T-helper 17 cell (primary cell): ENCODE data around the gene MTMR1. TPM values are rescaled to one million over a fixed set of nuclear protein-coding genes. Genes with fewer than 3 reads are reported as not detected.

Source experiments
- ATAC-seq: fragments of 150-1000 bp; cut with Tn5 transposase; 2 replicates; pipeline ENCODE4 v1.10.0; 2021; ENCODE audit warnings: mild to moderate bottlenecking, moderate library complexity
- DNase-seq, 3 donors: peaks; one replicate each; pipeline versions ENCODE4 v3.0.0 to v3.0.0-alpha.2; 2020 to 2021
- H3K9me3 ChIP-seq: one replicate; pipeline ENCODE4 v1.7.0; 2013; ENCODE audit warnings: low read length, mild to moderate bottlenecking; ENCODE audit not compliant: control insufficient read depth, poor library complexity, severe bottlenecking
- H3K27ac Mint-ChIP-seq: one replicate; pipeline ENCODE4 v1.8.0; 2022; ENCODE audit warnings: mild to moderate bottlenecking, moderate library complexity, mixed read lengths
- H3K27me3 Mint-ChIP-seq: one replicate; pipeline ENCODE4 v1.8.0; 2022; ENCODE audit warnings: mixed read lengths
- H3K36me3 Mint-ChIP-seq: one replicate; pipeline ENCODE4 v1.8.0; 2022; ENCODE audit warnings: low read depth, mixed read lengths
- H3K4me1 Mint-ChIP-seq: one replicate; pipeline ENCODE4 v1.8.0; 2022; ENCODE audit warnings: mild to moderate bottlenecking, mixed read lengths
- H3K4me3 Mint-ChIP-seq: one replicate; pipeline ENCODE4 v1.8.0; 2022; ENCODE audit warnings: mild to moderate bottlenecking, moderate library complexity, mixed read lengths
- total RNA-seq, 4 donors: library from RNA in 2 of 4; stranded (reverse) in 2 of 4; gene quantifications; one replicate each; pipeline ENCODE4 v1.2.3 and lab custom pipeline; 2022 to 2026

The MTMR1 gene
- total RNA-seq, 2 donors from 2014 or later = 40.3 to 45.6 TPM

DNA sequence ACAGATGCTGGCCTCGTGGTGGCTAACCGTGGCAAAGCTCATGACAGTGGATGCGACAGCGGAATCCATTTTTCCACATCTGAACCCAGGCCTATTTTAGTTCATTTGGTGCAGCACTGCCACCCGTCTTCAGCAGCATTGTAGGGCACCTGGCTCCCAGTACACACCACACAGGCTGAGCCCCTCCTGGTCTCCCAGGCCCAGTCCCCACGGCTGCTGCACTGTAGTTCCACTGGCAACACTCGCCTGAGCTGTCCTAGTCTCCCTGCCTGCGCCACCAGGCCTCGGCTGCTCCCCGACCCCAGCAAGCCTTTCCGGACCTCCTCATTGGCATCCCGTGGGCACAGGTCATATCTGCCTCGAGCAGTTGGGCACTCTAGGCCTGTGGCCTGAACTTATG, 76.2 kb downstream of the MTMR1 start:
- ATAC-seq = no peak
- H3K36me3 Mint-ChIP-seq = no peaks in the 10 kb centered on the region
- no peak overlapping the region for H3K27ac Mint-ChIP-seq
- H3K27me3 Mint-ChIP-seq = no peaks in the 10 kb centered on the region
- no peak for DNase-seq
- H3K4me3 Mint-ChIP-seq = no peak overlapping the region
- peaks cover 2% of the 10 kb centered on the region for H3K4me1 Mint-ChIP-seq
- H3K9me3 ChIP-seq = no peaks in the 10 kb centered on the region

DNA sequence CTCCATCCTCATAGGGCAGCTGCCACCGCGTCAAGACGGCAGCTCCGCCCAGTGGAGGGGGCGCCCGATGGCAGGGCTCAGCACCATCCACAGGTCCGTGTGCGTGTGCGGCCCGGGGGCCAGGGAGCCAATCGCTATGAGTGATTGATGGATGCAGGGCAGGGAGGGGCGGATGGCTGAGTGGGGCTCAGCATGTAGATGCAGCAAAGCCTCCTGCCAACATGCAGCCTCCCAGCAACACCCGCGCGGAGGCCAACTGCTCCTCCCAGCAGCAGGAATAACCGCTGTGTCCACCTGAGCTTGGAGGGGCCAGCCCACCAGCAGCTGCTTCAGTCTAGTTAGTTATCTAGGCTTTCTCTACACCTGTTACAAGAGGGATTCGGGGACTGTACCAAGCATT, 77.4 kb downstream of the MTMR1 start:
- H3K27me3 Mint-ChIP-seq = no peaks in the 10 kb centered on the region
- no peak overlapping the region for H3K27ac Mint-ChIP-seq
- H3K4me3 Mint-ChIP-seq = no peak overlapping the region
- ATAC-seq = no peak
- H3K9me3 ChIP-seq = no peaks in the 10 kb centered on the region
- no peaks in the 10 kb centered on the region for H3K36me3 Mint-ChIP-seq
- no peak for DNase-seq
- H3K4me1 Mint-ChIP-seq = peaks cover 2% of the 10 kb centered on the region

DNA sequence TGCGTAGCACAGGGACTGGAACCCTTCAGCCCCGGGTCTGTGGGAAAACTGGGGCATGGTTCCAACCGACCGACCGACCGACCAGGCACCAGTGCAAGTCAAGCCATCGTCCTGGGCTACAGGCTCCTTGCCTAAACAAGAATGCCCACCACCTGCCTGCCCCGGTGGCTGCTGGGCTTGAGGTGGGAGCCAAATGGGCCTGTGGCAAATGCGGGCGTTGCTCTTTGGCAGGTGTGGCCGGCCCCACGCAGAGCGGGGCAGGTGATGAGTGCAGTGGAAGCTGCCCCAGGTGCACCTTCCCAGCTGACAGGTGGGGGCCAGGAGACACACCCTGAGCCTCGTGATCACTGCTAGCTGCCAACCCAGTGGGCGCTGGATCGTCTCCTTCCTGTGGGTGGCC, 77.9 kb downstream of the MTMR1 start:
- H3K36me3 Mint-ChIP-seq = no peaks in the 10 kb centered on the region
- no peak overlapping the region for H3K27ac Mint-ChIP-seq
- H3K4me3 Mint-ChIP-seq = no peak overlapping the region
- peaks cover 2% of the 10 kb centered on the region for H3K4me1 Mint-ChIP-seq
- DNase-seq (no peak), ATAC-seq (no peak)
- no peaks in the 10 kb centered on the region for H3K27me3 Mint-ChIP-seq
- H3K9me3 ChIP-seq = no peaks in the 10 kb centered on the region

GRCh38 chrX:150772150-150772970, 79.2 kb downstream of the MTMR1 start:
- no peaks in the 10 kb centered on the region for H3K36me3 Mint-ChIP-seq
- H3K4me1 Mint-ChIP-seq = peaks cover 2% of the 10 kb centered on the region
- H3K27ac Mint-ChIP-seq = no peak overlapping the region
- DNase-seq (peak; percentile 54 to 65 (median 56)), ATAC-seq (peak; percentile 77)
- no peaks in the 10 kb centered on the region for H3K9me3 ChIP-seq
- no peaks in the 10 kb centered on the region for H3K27me3 Mint-ChIP-seq
- peak overlapping the region; percentile 25 for H3K4me3 Mint-ChIP-seq

DNA sequence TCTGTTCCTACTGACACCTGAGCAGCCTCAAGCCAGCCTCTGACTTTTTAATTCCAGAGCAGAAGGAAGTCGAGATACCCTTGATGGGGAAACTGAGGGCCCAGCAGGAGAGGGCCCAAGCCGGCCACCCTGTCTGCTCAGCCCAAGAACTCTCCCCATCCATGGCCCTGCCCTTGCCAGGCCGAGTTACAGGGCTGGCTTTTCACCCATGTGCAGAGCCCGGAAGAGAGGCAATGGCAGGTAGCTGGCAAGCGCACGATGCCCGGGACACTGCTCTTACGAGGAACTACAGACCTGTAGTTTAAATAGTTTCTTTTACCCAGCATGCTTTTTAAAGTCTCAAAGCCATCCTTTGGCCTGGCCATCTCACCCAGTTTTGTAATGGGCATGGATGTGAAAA, 79.9 kb downstream of the MTMR1 start:
- H3K9me3 ChIP-seq = no peaks in the 10 kb centered on the region
- Mint-ChIP-seq H3K4me3 (no peak overlapping the region), H3K4me1 (peaks cover 2% of the 10 kb centered on the region), H3K27me3 (no peaks in the 10 kb centered on the region), H3K36me3 (no peaks in the 10 kb centered on the region), H3K27ac (no peak overlapping the region)
- DNase-seq (no peak), ATAC-seq (no peak)

DNA sequence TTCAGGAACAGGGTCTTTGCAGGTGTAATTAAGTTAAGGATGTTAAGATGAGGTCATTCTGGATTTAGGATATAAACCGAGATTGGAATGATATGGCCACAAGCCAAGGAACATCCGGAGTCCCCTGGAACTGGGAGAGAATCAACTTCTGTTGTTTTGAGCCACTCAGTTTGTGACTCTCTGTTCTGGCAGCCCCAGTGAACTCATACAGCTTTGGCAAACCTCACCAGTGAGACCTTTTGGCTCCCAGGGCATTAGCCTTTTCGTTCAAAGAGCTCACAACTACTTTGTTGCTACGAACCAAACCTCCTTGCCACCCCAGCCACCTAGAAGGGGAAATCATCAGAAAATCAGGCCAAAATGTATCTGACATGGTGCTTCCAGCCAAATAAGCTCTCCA, 80.4 kb downstream of the MTMR1 start:
- H3K4me1 Mint-ChIP-seq = peaks cover 2% of the 10 kb centered on the region
- H3K4me3 Mint-ChIP-seq = no peak overlapping the region
- no peaks in the 10 kb centered on the region for H3K36me3 Mint-ChIP-seq
- ATAC-seq (no peak), DNase-seq (no peak)
- no peak overlapping the region for H3K27ac Mint-ChIP-seq
- H3K9me3 ChIP-seq = no peaks in the 10 kb centered on the region
- no peaks in the 10 kb centered on the region for H3K27me3 Mint-ChIP-seq

- H3K4me1 Mint-ChIP-seq = peaks cover 2% of the 10 kb centered on the region
- DNase-seq = no peak
- no peaks in the 10 kb centered on the region for H3K36me3 Mint-ChIP-seq
- H3K4me3 Mint-ChIP-seq = peak overlapping the region; percentile 68
- no peaks in the 10 kb centered on the region for H3K27me3 Mint-ChIP-seq
- ATAC-seq = no peak
- no peaks in the 10 kb centered on the region for H3K9me3 ChIP-seq
- H3K27ac Mint-ChIP-seq = no peak overlapping the region
Measured at GRCh38 chrX:150774798-150775568, 81.8 kb downstream of the MTMR1 start.

DNA sequence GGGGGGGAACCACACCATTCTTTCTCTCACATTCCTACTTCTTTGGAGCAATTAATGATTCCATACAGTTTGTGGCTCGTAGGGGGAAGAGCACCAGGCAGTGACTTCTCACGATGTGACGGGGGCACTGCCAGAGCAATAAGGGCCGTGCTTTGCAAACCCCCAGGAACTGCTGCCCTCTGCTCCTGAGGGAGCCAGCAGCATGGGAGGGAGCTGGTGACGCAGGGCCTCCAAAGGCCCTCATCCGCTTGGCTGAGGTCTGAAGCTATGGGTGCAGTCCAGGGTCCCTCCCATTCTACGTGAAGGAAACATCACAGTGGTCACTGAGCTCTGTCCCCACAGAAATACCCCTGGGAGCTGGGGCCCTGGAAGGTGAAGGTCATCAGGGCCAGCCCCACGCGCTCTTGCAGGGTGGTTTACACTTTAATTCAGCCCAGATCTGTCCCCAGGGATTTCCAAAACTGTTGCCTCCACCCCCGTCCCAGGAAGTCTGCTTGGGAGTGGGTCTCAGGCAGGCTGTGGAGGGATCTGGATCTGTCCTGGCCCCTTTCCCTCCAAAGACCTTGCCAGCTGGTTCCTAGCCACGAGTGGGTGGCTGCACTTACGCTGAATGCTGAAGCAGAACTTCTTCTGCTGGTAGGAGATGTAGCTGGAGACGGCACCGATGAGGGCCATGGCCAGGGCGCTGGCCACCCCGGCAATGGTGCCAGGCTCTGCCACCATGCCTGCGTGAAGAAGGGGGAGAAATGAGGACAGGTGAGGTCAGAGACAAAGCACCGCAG, 82.6 kb downstream of the MTMR1 start:
- DNase-seq (no peak), ATAC-seq (no peak)
- Mint-ChIP-seq H3K27ac (no peak overlapping the region), H3K4me3 (no peak overlapping the region), H3K27me3 (no peaks in the 10 kb centered on the region), H3K4me1 (peaks cover 2% of the 10 kb centered on the region), H3K36me3 (no peaks in the 10 kb centered on the region)
- H3K9me3 ChIP-seq = no peaks in the 10 kb centered on the region

DNA sequence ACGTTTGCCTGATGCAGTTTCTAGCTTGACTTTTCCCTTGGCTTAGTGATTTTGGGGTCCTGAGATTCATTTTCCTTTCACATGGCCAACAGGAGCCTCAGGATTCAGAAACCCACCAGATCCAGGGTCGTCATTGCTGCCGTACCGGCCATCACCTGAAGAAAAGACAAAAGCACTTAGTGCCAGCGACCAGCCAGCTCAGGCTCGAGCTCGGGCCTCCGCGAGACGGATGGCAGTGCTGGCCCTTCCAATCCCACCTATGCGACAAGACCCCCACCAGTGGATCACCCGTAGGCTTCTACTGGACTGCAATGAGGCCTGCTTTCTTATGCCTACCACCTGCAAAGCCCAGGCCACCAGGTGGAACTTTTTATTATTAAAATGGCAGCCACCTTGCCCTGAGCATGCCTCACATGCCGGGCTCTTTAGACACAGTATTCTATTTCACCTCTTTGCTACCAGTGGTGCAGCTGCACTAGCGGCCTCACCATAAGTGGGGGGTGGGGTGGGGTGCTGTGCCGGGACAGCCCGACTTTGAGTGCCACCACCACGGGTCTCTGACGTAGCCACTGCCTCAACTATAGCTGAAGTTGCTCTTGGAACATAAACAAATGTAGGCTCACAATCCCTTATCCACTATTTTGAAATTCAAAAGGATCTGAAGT, 84.3 kb downstream of the MTMR1 start:
- no peak for ATAC-seq
- Mint-ChIP-seq H3K4me1 (no peaks in the 10 kb centered on the region), H3K36me3 (no peaks in the 10 kb centered on the region), H3K4me3 (no peak overlapping the region), H3K27ac (no peak overlapping the region), H3K27me3 (no peaks in the 10 kb centered on the region)
- no peak for DNase-seq
- no peaks in the 10 kb centered on the region for H3K9me3 ChIP-seq

DNA sequence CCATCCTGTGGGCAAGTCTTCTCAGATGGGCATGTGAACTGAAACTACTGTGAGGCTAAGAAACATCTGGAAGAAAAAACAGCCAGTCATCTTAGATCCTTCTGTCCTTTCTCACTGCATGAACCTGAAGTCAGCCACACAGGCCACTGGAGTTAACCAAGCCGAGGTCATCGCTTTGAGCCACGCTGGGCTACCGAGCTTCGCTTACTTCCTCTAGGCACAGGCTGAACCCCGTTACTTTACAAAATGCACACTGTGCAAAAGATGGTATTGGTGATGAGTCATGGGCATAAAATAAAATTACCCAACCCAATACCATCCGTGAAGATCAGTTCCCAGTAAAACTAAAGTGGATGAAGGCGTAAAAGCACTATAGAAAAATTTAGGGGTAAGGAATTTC, 86.2 kb downstream of the MTMR1 start:
- H3K9me3 ChIP-seq = no peaks in the 10 kb centered on the region
- Mint-ChIP-seq H3K4me1 (no peaks in the 10 kb centered on the region), H3K27me3 (no peaks in the 10 kb centered on the region), H3K4me3 (no peak overlapping the region), H3K36me3 (no peaks in the 10 kb centered on the region), H3K27ac (no peak overlapping the region)
- DNase-seq (no peak), ATAC-seq (no peak)

DNA sequence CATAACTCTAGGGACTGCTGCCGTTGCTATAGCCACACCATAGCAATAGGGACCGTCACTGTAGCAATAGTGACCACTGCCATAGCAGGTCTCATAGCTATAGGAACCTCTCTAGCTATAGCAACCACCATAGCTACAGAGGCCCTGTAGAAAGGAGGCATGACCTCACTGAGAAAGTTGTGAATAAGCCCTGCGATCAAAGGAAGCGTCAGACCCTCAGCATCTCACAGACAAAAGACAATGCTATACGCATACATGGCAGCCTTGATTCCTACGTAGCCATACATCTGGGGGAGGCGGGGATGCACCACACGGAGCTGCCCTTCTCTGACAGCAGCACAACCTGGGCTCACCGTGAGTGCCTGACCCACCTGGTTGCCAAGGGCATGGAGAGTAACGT, 88.5 kb downstream of the MTMR1 start:
- ATAC-seq (no peak), DNase-seq (no peak)
- no peaks in the 10 kb centered on the region for H3K9me3 ChIP-seq
- Mint-ChIP-seq H3K4me3 (no peak overlapping the region), H3K27ac (no peak overlapping the region), H3K4me1 (no peaks in the 10 kb centered on the region), H3K36me3 (no peaks in the 10 kb centered on the region), H3K27me3 (no peaks in the 10 kb centered on the region)

DNA sequence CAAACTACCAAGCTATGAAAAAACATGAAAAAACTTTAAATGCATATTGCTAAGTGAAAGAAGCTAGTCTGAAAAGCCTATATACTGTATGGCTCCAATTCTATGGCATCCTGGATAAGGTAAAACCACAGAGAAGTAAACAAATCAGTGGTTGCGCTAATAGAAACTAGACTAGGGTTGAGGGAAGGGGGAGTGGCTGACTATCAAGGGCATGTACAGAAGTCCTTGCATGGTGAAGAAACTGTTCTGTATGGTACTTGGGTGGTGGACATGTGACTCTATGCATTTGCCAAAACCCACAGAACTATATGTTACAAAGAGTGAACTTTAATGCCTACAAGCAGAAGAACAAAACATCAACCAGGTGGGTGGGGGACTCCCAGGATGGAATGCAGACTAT, 96.8 kb downstream of the MTMR1 start:
- no peak for ATAC-seq
- H3K27ac Mint-ChIP-seq = no peak overlapping the region

More for the DNA sequence above, 96.8 kb downstream of the MTMR1 start:
- no peaks in the 10 kb centered on the region for H3K4me1 Mint-ChIP-seq
- no peak for DNase-seq
- H3K4me3 Mint-ChIP-seq = no peak overlapping the region
- H3K36me3 Mint-ChIP-seq = peaks cover 6% of the 10 kb centered on the region
- H3K27me3 Mint-ChIP-seq = no peaks in the 10 kb centered on the region
- no peaks in the 10 kb centered on the region for H3K9me3 ChIP-seq
